Naive B cell (primary cell): ENCODE measurements around the gene ASB18. TPM values are rescaled to one million over a fixed set of nuclear protein-coding genes. Genes with fewer than 3 reads are reported as not detected.
"Not testable (repeated sequence)": the region's sequence is repeated elsewhere in the genome, so short reads cannot be mapped to it uniquely, and the experiment has no call there.

ENCODE experiments used
- ATAC-seq, 2 donors: fragments of 150-1000 bp; cut with Tn5 transposase; 2 replicates each; pipeline ENCODE4 v1.10.0; 2021; ENCODE audit warnings: low read depth in 2 of 2, mild to moderate bottlenecking in 2 of 2, moderate library complexity in 2 of 2
- DNase-seq: peaks from one replicate; pipeline ENCODE4 v3.0.0; 2022
- H3K27ac Mint-ChIP-seq, 6 donors: one replicate each; pipeline ENCODE4 v1.8.0; 2020 to 2022; ENCODE audit warnings: mild to moderate bottlenecking in 6 of 6, mixed read lengths in 6 of 6, moderate library complexity in 5 of 6, inconsistent platforms in 2 of 6
- H3K27me3 Mint-ChIP-seq, 3 donors: one replicate each; pipeline ENCODE4 v1.8.0; 2021 to 2022; ENCODE audit warnings: mixed read lengths in 3 of 3, mild to moderate bottlenecking in 1 of 3
- H3K36me3 Mint-ChIP-seq, 2 donors: one replicate each; pipeline ENCODE4 v1.8.0; 2020 to 2022; ENCODE audit warnings: mixed read lengths in 2 of 2, inconsistent platforms in 1 of 2, mild to moderate bottlenecking in 1 of 2
- H3K4me1 Mint-ChIP-seq, 3 donors: one replicate each; pipeline ENCODE4 v1.8.0; 2020 to 2022; ENCODE audit warnings: mixed read lengths in 3 of 3, inconsistent platforms in 1 of 3, mild to moderate bottlenecking in 1 of 3, moderate library complexity in 1 of 3
- H3K4me3 Mint-ChIP-seq, 8 donors: one replicate each; pipeline ENCODE4 v1.8.0; 2020 to 2022; ENCODE audit warnings: mild to moderate bottlenecking in 8 of 8, mixed read lengths in 8 of 8, moderate library complexity in 8 of 8, inconsistent platforms in 2 of 8
- H3K9me3 Mint-ChIP-seq, 7 donors: one replicate each; pipeline ENCODE4 v1.8.0; 2020 to 2022; ENCODE audit warnings: mixed read lengths in 7 of 7, mild to moderate bottlenecking in 5 of 7, inconsistent platforms in 2 of 7, moderate library complexity in 1 of 7
- polyA plus RNA-seq, 6 donors: library from polyadenylated mRNA; unstranded; fragments of 300-500 nt; fragmentation: Illumina TruSeq; gene quantifications; one replicate each; pipeline ENCODE4 v1.2.3, GENCODE V29; 2021; ENCODE audit warnings: low read depth in 6 of 6

Gene ASB18
- polyA plus RNA-seq, 6 donors from 2014 or later, result not detected

- no peak overlapping the region for H3K4me3 Mint-ChIP-seq
- no peak overlapping the region for H3K27ac Mint-ChIP-seq
- H3K27me3 Mint-ChIP-seq, result peaks cover 5 to 15% (median 7%) of the 10 kb centered on the region in 3 donors
- no peaks in the 10 kb centered on the region for H3K36me3 Mint-ChIP-seq
- no peak for ATAC-seq
- H3K9me3 Mint-ChIP-seq, result peaks cover 0 to 18% (median 3%) of the 10 kb centered on the region in 7 donors
- no peaks in the 10 kb centered on the region for H3K4me1 Mint-ChIP-seq
- no peak for DNase-seq
Measured at GRCh38 chr2:236293241-236293810, 29.1 kb upstream of the ASB18 start.

DNA sequence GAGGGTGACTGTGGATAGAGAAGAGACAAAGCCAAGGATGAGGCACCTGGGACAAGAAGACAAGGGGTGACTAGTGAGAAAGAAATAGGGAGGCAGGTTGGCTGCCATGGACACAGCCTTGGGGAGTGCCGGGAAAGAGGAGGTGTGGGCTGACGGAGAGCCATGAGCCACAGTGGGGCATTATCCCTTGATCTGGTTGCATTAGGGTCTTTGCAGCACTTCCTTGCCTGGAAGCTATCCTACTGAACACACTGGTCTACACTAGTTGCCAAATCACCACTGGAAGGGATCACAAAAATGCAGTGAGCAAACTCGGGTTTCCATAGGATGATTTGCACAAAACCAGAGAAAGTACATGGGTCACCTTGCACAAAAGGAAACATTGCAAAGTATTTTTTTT, 27.7 kb upstream of the ASB18 start:
- Mint-ChIP-seq H3K9me3 (peaks cover 0 to 19% (median 6%) of the 10 kb centered on the region in 7 donors), H3K27me3 (peaks cover 7 to 15% (median 14%) of the 10 kb centered on the region in 3 donors), H3K4me1 (no peaks in the 10 kb centered on the region), H3K4me3 (no peak overlapping the region), H3K36me3 (peaks cover 0 to 8% of the 10 kb centered on the region in 2 donors), H3K27ac (no peak overlapping the region)
- DNase-seq (no peak), ATAC-seq (no peak)

- Mint-ChIP-seq H3K4me3 (no peak overlapping the region), H3K27me3 (peaks cover 7 to 16% (median 15%) of the 10 kb centered on the region in 3 donors), H3K4me1 (no peaks in the 10 kb centered on the region)
Measured at GRCh38 chr2:236291476-236291875, 27.3 kb upstream of the ASB18 start.

DNA sequence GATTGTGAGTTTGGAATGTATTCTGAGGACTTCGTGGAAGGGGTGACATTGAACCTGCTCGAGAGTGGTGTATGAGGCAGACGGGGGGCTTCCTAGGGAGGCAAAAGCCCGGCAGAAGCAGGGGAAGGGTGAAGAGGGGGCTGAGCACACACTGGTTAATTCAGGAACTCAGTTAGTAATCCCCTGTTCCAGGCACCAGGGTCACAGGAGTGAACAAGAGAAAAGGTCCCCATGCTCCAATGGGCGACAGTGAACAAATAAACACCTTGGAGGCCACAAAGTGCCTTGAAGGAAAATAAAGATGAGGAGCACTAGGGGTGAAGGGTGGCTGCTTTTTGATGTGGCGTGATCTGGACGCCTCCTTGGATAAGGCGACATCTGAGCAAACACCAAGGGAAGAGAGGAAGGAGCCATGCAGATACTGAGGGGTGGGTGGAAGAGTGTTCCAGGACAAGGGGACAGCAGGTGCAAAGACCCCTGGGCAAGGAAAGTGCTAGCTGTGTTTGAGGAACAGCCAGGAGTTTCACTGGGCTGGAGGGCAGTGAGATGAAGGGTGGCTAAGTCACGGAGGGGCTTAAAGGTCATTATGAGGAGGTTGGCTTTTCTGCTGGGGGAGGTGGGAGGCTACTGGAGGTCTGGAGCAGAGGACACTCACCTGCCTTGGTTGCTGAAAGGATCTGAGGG, 26.7 kb upstream of the ASB18 start:
- Mint-ChIP-seq H3K4me1 (no peaks in the 10 kb centered on the region), H3K27me3 (peaks cover 4 to 16% (median 15%) of the 10 kb centered on the region in 3 donors), H3K36me3 (peaks cover 0 to 9% of the 10 kb centered on the region in 2 donors), H3K27ac (peak overlapping the region in 1 of 6 donors; percentile 19), H3K4me3 (no peak overlapping the region), H3K9me3 (peaks cover 0 to 19% (median 6%) of the 10 kb centered on the region in 7 donors)
- DNase-seq (no peak), ATAC-seq (no peak)

More at GRCh38 chr2:236291476-236291875, 27.3 kb upstream of the ASB18 start:
- DNase-seq (no peak), ATAC-seq (no peak)
- Mint-ChIP-seq H3K36me3 (peaks cover 0 to 9% of the 10 kb centered on the region in 2 donors), H3K27ac (no peak overlapping the region), H3K9me3 (peaks cover 0 to 19% (median 6%) of the 10 kb centered on the region in 7 donors)

DNA sequence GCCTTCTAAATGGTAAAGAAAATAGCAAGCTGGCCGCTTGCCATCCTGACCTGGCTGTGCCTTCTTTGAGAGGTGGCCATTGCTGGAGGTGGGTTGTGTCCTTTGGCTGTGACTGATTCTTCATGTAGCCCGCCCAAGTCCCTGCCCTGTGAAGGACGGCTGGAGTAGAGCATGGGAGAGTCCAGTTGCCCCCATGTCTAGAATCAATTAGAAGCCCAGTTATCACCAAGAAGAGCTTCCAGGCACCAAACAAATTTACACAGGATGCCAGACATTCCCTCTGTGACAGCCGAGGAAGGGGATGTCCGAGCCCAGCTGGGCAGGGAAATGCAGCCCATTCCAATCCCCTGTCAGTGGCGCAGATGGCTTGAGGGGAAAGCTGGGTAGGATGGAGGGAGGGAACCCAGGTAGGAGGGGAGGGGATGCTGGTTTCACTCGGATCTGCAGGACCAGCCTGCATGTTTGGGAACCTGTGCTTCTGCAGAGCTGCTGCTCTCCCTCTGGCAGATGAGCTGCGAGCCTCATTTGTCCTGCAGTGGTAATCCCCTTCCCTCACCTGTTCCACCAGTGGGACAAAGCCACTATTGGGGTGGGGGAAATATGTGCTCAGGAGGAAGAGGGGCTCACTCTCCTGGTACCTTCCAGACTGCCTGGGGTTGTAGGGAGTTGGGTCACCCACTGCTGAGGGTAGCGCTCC, 25.7 kb upstream of the ASB18 start:
- no peak overlapping the region for H3K4me3 Mint-ChIP-seq
- H3K9me3 Mint-ChIP-seq, result peaks cover 0 to 19% (median 6%) of the 10 kb centered on the region in 7 donors
- H3K27ac Mint-ChIP-seq, result no peak overlapping the region
- no peaks in the 10 kb centered on the region for H3K4me1 Mint-ChIP-seq
- peaks cover 0 to 16% (median 15%) of the 10 kb centered on the region in 3 donors for H3K27me3 Mint-ChIP-seq
- no peak for ATAC-seq
- peaks cover 0 to 9% of the 10 kb centered on the region in 2 donors for H3K36me3 Mint-ChIP-seq
- no peak for DNase-seq

DNA sequence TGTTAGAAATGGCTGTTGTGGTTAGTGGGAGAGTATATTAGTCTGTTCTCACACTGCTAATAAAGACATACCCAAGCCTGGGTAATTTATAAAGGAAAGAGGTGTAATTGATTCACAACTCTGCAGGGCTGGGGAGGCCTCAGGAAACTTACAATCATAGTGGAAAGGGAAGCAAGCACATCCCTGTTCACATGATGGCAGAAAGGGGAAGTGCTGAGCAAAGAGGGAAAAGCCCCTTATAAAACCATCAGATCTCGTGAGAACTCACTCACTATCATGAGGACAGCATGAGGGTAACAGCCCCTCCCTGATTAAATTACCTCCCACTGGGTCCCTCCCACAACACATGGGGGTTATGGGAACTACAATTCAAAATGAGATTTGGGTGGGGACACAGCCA, 24.2 kb upstream of the ASB18 start:
- H3K27me3 Mint-ChIP-seq, result peaks cover 0 to 16% (median 15%) of the 10 kb centered on the region in 3 donors
- not testable (repeated sequence) for H3K36me3 Mint-ChIP-seq, H3K27ac Mint-ChIP-seq, ATAC-seq, H3K4me1 Mint-ChIP-seq, H3K4me3 Mint-ChIP-seq, DNase-seq
- H3K9me3 Mint-ChIP-seq, result peaks cover 0 to 19% (median 7%) of the 10 kb centered on the region in 7 donors

DNA sequence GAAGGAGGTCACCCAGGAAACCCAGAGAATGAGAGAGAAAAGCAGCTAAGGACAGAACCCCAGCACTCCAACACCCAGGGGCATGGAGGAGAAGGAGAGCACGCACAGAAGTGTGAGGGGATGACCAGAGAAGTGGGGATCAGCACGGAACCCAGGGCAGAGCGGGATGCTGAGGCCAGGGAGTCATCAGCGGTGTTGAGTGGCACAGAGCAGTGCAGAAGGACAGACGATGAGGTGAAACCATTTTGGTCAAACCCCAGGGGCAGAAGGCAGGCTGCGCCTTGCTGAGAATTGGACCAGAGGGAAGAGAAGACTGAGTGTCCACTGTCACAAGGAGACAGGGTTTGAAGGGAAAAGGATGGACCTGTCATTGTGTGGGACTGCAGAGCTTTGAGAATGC, 23.4 kb upstream of the ASB18 start:
- DNase-seq (no peak), ATAC-seq (no peak)
- peaks cover 2 to 23% (median 10%) of the 10 kb centered on the region in 7 donors for H3K9me3 Mint-ChIP-seq
- no peak overlapping the region for H3K4me3 Mint-ChIP-seq
- no peaks in the 10 kb centered on the region for H3K4me1 Mint-ChIP-seq
- peaks cover 0 to 9% of the 10 kb centered on the region in 2 donors for H3K36me3 Mint-ChIP-seq
- H3K27me3 Mint-ChIP-seq, result peaks cover 0 to 16% (median 15%) of the 10 kb centered on the region in 3 donors
- peak overlapping the region in 1 of 6 donors; percentile 81 for H3K27ac Mint-ChIP-seq

GRCh38 chr2:236286873-236287545, 22.8 kb upstream of the ASB18 start:
- H3K9me3 Mint-ChIP-seq, result peaks cover 6 to 30% (median 12%) of the 10 kb centered on the region in 7 donors

GRCh38 chr2:236284208-236284607, 20.0 kb upstream of the ASB18 start:
- Mint-ChIP-seq H3K27me3 (peaks cover 0 to 10% (median 0%) of the 10 kb centered on the region in 3 donors), H3K9me3 (peaks cover 18 to 34% (median 24%) of the 10 kb centered on the region in 7 donors)
- DNase-seq, result no peak

More at GRCh38 chr2:236286873-236287545, 22.8 kb upstream of the ASB18 start:
- DNase-seq, result no peak
- no peaks in the 10 kb centered on the region for H3K4me1 Mint-ChIP-seq
- H3K36me3 Mint-ChIP-seq, result peaks cover 4 to 9% of the 10 kb centered on the region in 2 donors
- no peak for ATAC-seq
- peak overlapping the region in 1 of 6 donors; percentile 48 for H3K27ac Mint-ChIP-seq
- H3K27me3 Mint-ChIP-seq, result peaks cover 0 to 16% (median 15%) of the 10 kb centered on the region in 3 donors
- H3K4me3 Mint-ChIP-seq, result no peak overlapping the region

DNA sequence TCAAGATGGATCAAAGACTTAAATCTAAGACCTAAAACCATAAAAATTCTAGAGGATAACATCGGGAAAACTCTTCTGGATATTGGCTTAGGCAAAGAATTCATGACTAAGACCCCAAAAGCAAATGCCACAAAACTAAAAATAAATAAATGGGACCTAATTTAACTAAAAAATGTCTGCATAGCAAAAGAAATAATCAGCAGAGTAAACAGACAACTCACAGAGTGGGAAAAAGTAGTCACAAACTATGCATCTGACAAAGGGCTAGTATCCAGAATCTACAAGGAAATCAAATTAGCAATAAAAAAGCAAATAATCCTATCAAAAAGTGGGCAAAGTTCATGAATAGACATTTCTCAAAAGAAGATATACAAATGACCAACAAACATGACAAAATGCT, 18.2 kb upstream of the ASB18 start:
- ATAC-seq, result no peak
- Mint-ChIP-seq H3K27me3 (peaks cover 0 to 6% (median 5%) of the 10 kb centered on the region in 3 donors), H3K36me3 (peaks cover 6 to 8% of the 10 kb centered on the region in 2 donors)

More at GRCh38 chr2:236284208-236284607, 20.0 kb upstream of the ASB18 start:
- H3K36me3 Mint-ChIP-seq, result peaks cover 8 to 9% of the 10 kb centered on the region in 2 donors
- no peak for ATAC-seq
- H3K4me3 Mint-ChIP-seq, result no peak overlapping the region
- H3K4me1 Mint-ChIP-seq, result no peaks in the 10 kb centered on the region
- no peak overlapping the region for H3K27ac Mint-ChIP-seq

DNA sequence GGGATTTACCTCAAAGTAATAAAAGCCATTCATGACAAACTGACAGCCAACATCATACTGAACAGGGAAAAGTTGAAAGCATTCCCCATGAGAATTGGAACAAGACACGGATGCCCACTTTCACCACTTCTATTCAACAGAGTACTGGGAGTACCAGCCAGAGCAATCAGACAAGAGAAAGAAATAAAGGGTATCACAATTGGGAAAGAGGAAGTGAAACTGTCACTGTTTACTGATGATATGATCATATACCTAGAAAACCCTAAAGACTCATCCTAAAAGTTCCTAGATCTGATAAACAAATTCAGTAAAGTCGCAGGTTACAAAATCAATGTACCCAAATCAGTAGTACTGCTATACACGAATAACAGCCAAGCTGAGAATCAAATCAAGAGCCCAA, 17.2 kb upstream of the ASB18 start:
- Mint-ChIP-seq H3K9me3 (peaks cover 8 to 37% (median 22%) of the 10 kb centered on the region in 7 donors), H3K36me3 (peaks cover 0 to 8% of the 10 kb centered on the region in 2 donors), H3K27me3 (peaks cover 0 to 9% (median 5%) of the 10 kb centered on the region in 3 donors), H3K4me3 (no peak overlapping the region), H3K27ac (no peak overlapping the region), H3K4me1 (no peaks in the 10 kb centered on the region)
- DNase-seq (no peak), ATAC-seq (no peak)

More for the DNA sequence above, 18.2 kb upstream of the ASB18 start:
- Mint-ChIP-seq H3K27ac (no peak overlapping the region), H3K4me1 (no peaks in the 10 kb centered on the region), H3K9me3 (peaks cover 12 to 28% (median 22%) of the 10 kb centered on the region in 7 donors), H3K4me3 (no peak overlapping the region)
- DNase-seq, result no peak

DNA sequence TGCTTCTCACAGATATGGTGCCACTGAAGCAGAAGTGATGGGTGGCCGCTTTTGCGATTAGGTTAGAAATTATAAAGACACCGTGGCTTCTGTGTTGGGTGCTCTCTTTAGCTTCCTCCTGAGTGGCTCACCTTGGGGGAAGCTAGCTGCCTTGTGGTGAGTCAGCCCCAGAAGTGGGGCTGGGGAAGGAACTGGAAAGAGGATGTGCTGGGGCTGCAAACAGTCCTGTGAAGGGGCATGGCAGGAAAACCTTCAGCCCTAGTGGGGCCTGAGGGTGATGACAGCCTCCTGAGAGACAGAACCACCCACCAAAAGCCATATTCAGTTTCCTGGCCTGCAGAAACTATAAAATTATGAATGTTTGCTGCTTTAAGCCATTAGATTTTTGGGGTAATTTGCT, 8.9 kb upstream of the ASB18 start:
- no peak for ATAC-seq
- Mint-ChIP-seq H3K27me3 (peaks cover 8 to 15% (median 11%) of the 10 kb centered on the region in 3 donors), H3K36me3 (no peaks in the 10 kb centered on the region), H3K9me3 (peaks cover 5 to 39% (median 26%) of the 10 kb centered on the region in 7 donors), H3K4me3 (no peak overlapping the region), H3K4me1 (no peaks in the 10 kb centered on the region), H3K27ac (no peak overlapping the region)
- no peak for DNase-seq

- DNase-seq (no peak), ATAC-seq (no peak)
- Mint-ChIP-seq H3K4me3 (no peak overlapping the region), H3K4me1 (no peaks in the 10 kb centered on the region), H3K27me3 (peaks cover 8 to 13% (median 11%) of the 10 kb centered on the region in 3 donors), H3K27ac (no peak overlapping the region), H3K36me3 (no peaks in the 10 kb centered on the region), H3K9me3 (peaks cover 5 to 38% (median 27%) of the 10 kb centered on the region in 7 donors)
Measured at GRCh38 chr2:236271851-236272250, 7.6 kb upstream of the ASB18 start.
